Calu3 (cell line): Measurements from ENCODE around the gene IFT88. TPM values are rescaled to one million over a fixed set of nuclear protein-coding genes. Genes with fewer than 3 reads are reported as not detected.

Source experiments
- BruUV-seq: library from RNA; stranded (reverse); fragments of 400-500 nt; replicated peaks from 2 replicates; lab custom pipeline; 2021; lab: Mats Ljungman, UMichigan
- CTCF ChIA-PET: fragments of 300-600 bp; sonication (Branson Sonifier 250); formaldehyde crosslinking; loops from one replicate; lab custom pipeline; 2022; ENCODE audit warnings: antibody characterized with exemption; lab: Charles Lee
- DNase-seq: peaks from one replicate; pipeline ENCODE4 v3.0.0; 2022
- H3K27ac Mint-ChIP-seq: one replicate; pipeline ENCODE4 v1.8.0; 2022; ENCODE audit warnings: mixed read lengths; ENCODE audit not compliant: unreplicated experiment
- H3K27me3 Mint-ChIP-seq: one replicate; pipeline ENCODE4 v1.8.0; 2022; ENCODE audit warnings: mixed read lengths; ENCODE audit not compliant: unreplicated experiment
- H3K36me3 Mint-ChIP-seq: one replicate; pipeline ENCODE4 v1.8.0; 2022; ENCODE audit warnings: mild to moderate bottlenecking, moderate library complexity, mixed read lengths; ENCODE audit not compliant: insufficient read depth, unreplicated experiment
- H3K4me1 Mint-ChIP-seq: one replicate; pipeline ENCODE4 v1.8.0; 2022; ENCODE audit warnings: mild to moderate bottlenecking, low read depth, mixed read lengths; ENCODE audit not compliant: unreplicated experiment
- H3K4me3 Mint-ChIP-seq: one replicate; pipeline ENCODE4 v1.8.0; 2022; ENCODE audit warnings: mild to moderate bottlenecking, low read depth, moderate library complexity, mixed read lengths; ENCODE audit not compliant: unreplicated experiment
- H3K9me3 Mint-ChIP-seq: one replicate; pipeline ENCODE4 v1.8.0; 2022; ENCODE audit warnings: low read depth, mixed read lengths; ENCODE audit not compliant: unreplicated experiment
- CTCF ChIP-seq: fragments of 200-600 bp; IDR thresholded peaks from one replicate; pipeline ENCODE4 v1.8.0; 2022; ENCODE audit warnings: antibody characterized with exemption; ENCODE audit not compliant: unreplicated experiment
- intact Hi-C: fragments of 100-400 bp; cut with micrococcal nuclease; formaldehyde crosslinking; loops from one replicate; pipeline ENCODE4 v1.10.0; 2022; ENCODE audit not compliant: unreplicated experiment
- total RNA-seq: library from RNA; stranded (reverse); gene quantifications from 2 replicates; pipeline ENCODE4 v1.2.3, GENCODE V29; 2022

IFT88 gene
- total RNA-seq, 1 experiment from 2014 or later, result 13.6 TPM

- no TSS peak for BruUV-seq
- Mint-ChIP-seq H3K4me3 (no peak overlapping the region), H3K4me1 (no peaks in the 10 kb centered on the region), H3K27ac (no peak overlapping the region), H3K36me3 (no peaks in the 10 kb centered on the region), H3K27me3 (no peaks in the 10 kb centered on the region), H3K9me3 (no peaks in the 10 kb centered on the region)
- no peak for TF ChIP-seq CTCF
- CTCF ChIA-PET, result no interaction called here
- DNase-seq, result no peak
- intact Hi-C loops, result no loop called here
Observed at GRCh38 chr13:20720499-20720898, 153.5 kb downstream of the IFT88 start.

GRCh38 chr13:20721058-20721453, 154.1 kb downstream of the IFT88 start:
- CTCF ChIA-PET, result no interaction called here
- H3K4me1 Mint-ChIP-seq, result no peaks in the 10 kb centered on the region
- TF ChIP-seq CTCF, result no peak
- H3K36me3 Mint-ChIP-seq, result no peaks in the 10 kb centered on the region
- H3K27ac Mint-ChIP-seq, result no peak overlapping the region
- intact Hi-C loops, result no loop called here
- no TSS peak for BruUV-seq
- DNase-seq, result no peak
- no peaks in the 10 kb centered on the region for H3K9me3 Mint-ChIP-seq
- H3K27me3 Mint-ChIP-seq, result no peaks in the 10 kb centered on the region
- peak overlapping the region; percentile 67 for H3K4me3 Mint-ChIP-seq

- Mint-ChIP-seq H3K4me1 (no peaks in the 10 kb centered on the region), H3K9me3 (no peaks in the 10 kb centered on the region), H3K27me3 (no peaks in the 10 kb centered on the region), H3K36me3 (no peaks in the 10 kb centered on the region), H3K4me3 (peak overlapping the region; percentile 67), H3K27ac (no peak overlapping the region)
- TF ChIP-seq CTCF, result no peak
- intact Hi-C loops, result no loop called here
- CTCF ChIA-PET, result interaction anchor here (0.7 kb wide), 1 partner anchor 10 kb away, joined by 3 read pairs; no protein-coding TSS in a partner anchor
- BruUV-seq, result no TSS peak
- peak; percentile 32 for DNase-seq
Observed at GRCh38 chr13:20721454-20722357, 154.7 kb downstream of the IFT88 start.

GRCh38 chr13:20727856-20728255, 160.9 kb downstream of the IFT88 start:
- no peak overlapping the region for H3K4me3 Mint-ChIP-seq
- BruUV-seq, result no TSS peak
- no peaks in the 10 kb centered on the region for H3K36me3 Mint-ChIP-seq
- H3K9me3 Mint-ChIP-seq, result no peaks in the 10 kb centered on the region
- no peak for DNase-seq
- intact Hi-C loops, result no loop called here
- TF ChIP-seq CTCF, result no peak
- H3K27me3 Mint-ChIP-seq, result no peaks in the 10 kb centered on the region
- H3K4me1 Mint-ChIP-seq, result no peaks in the 10 kb centered on the region
- H3K27ac Mint-ChIP-seq, result no peak overlapping the region
- CTCF ChIA-PET, result no interaction called here
